Epithelial cell of esophagus (primary cell): ENCODE results near the gene RNF150.
"Not testable (repeated sequence)": the region's sequence is repeated elsewhere in the genome, so short reads cannot be mapped to it uniquely, and the experiment has no call there.

Source experiments
- DNase-seq: peaks from one replicate; pipeline ENCODE4 v3.0.0; 2010; ENCODE audit warnings: low read depth
- H3K4me3 ChIP-seq: 2 replicates; pipeline ENCODE4 v1.5.1; 2011; ENCODE audit warnings: mild to moderate bottlenecking, low read length, control low read depth
- CTCF ChIP-seq: IDR thresholded peaks from 2 replicates; pipeline ENCODE4 v1.5.1; 2011; ENCODE audit warnings: low read depth, mild to moderate bottlenecking, low read length, control low read depth, inconsistent platforms; ENCODE audit not compliant: insufficient read depth; ENCODE audit errors: missing control alignments

The RNF150 gene

GRCh38 chr4:141058591-141059512, 74.4 kb downstream of the RNF150 start:
- DNase-seq: no peak
- H3K4me3 ChIP-seq: no peak overlapping the region
- no peak for TF ChIP-seq CTCF

- no peak overlapping the region for H3K4me3 ChIP-seq
- DNase-seq: no peak
- TF ChIP-seq CTCF: no peak
Observed at GRCh38 chr4:141057582-141057981, 75.7 kb downstream of the RNF150 start.

- TF ChIP-seq CTCF: no peak
- H3K4me3 ChIP-seq: no peak overlapping the region
- no peak for DNase-seq
Observed at GRCh38 chr4:141056473-141056872, 76.8 kb downstream of the RNF150 start.

GRCh38 chr4:141054446-141054845, 78.8 kb downstream of the RNF150 start:
- DNase-seq: no peak
- no peak for TF ChIP-seq CTCF
- no peak overlapping the region for H3K4me3 ChIP-seq

- not testable (repeated sequence) for H3K4me3 ChIP-seq, DNase-seq
Observed at GRCh38 chr4:141050999-141051398, 82.3 kb downstream of the RNF150 start.

- TF ChIP-seq CTCF: no peak
- H3K4me3 ChIP-seq: no peak overlapping the region
- peak; percentile 52 for DNase-seq
Observed at GRCh38 chr4:141047228-141047884, 85.9 kb downstream of the RNF150 start.

- peak; percentile 93 for DNase-seq
- TF ChIP-seq CTCF: no peak
- no peak overlapping the region for H3K4me3 ChIP-seq
Observed at GRCh38 chr4:141046255-141046654, 87.0 kb downstream of the RNF150 start.
